ENCODE measurements around the gene AKAP6.
A peak's percentile ranks its signal among the peaks of the same experiment; 100 is the strongest.

AKAP6 gene

DNA sequence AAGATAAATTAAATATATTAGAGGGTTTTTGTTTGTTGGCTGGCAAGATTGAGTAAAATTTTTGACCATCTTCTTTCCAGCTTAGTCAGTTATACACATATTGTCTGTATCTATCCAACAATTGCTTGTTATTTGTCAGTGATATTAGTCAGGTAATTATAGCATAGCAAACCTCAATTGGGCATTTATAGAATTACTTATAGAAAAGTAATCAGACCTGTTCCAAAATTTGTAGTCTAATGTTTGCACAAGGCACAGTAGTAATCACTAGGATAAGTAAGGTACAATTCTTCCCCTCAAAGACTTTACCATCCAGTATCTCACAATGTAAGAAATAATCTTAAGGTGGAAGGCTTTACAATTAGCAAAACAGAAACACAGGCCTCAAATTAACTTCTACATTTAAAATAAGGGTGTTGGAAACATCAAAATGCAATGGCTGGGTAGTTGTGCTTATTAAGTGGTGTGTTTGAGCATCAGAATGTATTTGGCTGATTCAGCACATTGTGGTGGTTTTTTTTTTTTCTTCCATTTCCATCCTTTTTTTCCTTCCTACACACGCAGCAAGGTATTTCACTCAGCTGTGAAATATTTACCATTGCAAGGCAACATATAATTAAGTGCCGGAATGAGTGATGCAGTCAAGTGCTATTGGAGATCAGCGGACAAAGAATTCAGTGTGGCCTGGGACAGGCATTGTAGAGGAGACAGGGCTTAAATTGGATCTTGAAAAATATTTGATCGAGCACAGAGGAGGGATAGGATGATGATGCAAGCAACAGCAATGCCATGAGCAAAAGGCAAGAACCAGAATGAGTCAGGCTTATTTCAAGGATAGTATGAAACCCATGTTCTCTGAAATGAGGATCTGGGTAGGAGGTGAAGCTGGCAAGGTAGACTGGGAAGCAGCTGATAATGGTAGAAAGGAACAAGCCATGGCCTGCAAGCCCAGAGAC, 178.2 kb downstream of the AKAP6 start:
- TF ChIP-seq, protein P1, sequence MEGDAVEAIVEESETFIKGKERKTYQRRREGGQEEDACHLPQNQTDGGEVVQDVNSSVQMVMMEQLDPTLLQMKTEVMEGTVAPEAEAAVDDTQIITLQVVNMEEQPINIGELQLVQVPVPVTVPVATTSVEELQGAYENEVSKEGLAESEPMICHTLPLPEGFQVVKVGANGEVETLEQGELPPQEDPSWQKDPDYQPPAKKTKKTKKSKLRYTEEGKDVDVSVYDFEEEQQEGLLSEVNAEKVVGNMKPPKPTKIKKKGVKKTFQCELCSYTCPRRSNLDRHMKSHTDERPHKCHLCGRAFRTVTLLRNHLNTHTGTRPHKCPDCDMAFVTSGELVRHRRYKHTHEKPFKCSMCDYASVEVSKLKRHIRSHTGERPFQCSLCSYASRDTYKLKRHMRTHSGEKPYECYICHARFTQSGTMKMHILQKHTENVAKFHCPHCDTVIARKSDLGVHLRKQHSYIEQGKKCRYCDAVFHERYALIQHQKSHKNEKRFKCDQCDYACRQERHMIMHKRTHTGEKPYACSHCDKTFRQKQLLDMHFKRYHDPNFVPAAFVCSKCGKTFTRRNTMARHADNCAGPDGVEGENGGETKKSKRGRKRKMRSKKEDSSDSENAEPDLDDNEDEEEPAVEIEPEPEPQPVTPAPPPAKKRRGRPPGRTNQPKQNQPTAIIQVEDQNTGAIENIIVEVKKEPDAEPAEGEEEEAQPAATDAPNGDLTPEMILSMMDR (IDR thresholded peaks at IDR 0.05; ENCODE audit: low read depth, low read length): no peak
- H3K4me3 ChIP-seq (ENCODE audit: low read depth, low read length): no peak overlapping the region

DNA sequence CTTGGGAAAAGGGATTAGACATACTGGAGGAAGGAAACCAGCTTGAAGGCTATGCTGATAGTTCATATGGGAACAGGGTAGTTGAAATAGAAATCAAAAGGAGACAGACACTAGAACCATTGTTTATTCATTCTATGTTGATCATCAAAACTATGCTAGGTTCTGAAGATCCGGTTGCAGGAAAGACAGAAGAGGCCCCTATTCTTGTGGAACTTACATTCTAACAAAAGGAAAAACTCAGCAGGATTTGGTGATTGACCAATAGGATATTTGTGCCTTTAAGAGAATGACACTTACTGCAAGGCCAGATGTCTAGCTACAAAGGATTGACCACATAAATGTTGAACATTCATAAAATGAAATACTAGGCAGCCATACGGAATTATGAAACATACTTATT, 179.2 kb downstream of the AKAP6 start:
- TF ChIP-seq, protein P1 (IDR thresholded peaks at IDR 0.05; ENCODE audit: low read depth, low read length): no peak

DNA sequence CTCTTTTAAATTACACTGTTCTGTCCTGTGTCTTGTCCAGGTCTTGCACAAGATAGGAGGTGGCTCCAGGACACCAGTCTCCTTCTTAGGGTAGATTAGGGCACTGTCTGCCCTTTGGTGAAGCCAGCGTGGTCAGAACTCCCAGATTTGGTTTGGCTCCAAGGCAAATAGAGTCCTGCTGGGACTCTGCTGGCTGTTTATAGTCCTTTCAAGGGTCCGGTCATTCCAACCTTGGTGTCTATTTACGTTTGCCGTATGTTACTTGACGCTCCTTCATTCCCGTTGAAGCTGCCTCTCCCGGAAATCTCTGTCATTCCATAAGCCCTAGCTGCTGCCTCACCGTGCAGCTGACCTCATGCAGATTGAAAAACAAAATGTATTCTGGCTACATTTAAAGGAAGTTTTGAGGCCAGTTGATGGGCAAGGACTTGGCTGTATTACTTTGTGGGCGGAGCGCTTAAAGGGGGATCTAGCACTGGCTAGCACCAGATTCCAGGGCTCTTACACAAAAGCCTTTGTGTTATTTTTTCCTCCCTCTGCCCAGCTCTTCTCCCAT, 180.6 kb downstream of the AKAP6 start:
- TF ChIP-seq, protein P1 (IDR thresholded peaks at IDR 0.05; ENCODE audit: low read depth, low read length): no peak
- 0 out of 2 replicates have a peak overlapping the region, but pooled peaks have one; percentile 19 for H3K4me3 ChIP-seq (ENCODE audit: low read depth, low read length)

More for the DNA sequence above, 179.2 kb downstream of the AKAP6 start:
- no peak overlapping the region for H3K4me3 ChIP-seq (ENCODE audit: low read depth, low read length)

DNA sequence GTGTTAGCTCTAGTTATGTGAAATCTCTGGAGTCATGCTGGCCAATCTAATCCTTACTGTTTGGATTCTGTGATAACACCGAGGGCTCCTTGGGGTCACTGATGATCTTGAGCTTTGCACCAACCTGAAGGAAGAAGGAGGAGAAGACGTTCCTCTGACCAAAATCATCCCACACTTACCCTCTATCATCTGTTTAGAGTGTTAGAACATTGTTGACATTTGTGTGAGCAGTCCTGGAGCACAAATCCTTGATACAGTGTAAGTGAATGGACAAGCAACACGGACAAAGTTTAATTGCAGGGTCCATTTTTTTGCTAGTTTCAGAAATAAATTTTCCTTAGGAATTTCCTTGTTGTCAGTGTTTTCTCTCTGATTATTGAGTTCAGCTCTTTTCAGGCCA, 181.7 kb downstream of the AKAP6 start:
- H3K4me3 ChIP-seq (ENCODE audit: low read depth, low read length): no peak overlapping the region
- TF ChIP-seq, protein P1 (IDR thresholded peaks at IDR 0.05; ENCODE audit: low read depth, low read length): no peak

DNA sequence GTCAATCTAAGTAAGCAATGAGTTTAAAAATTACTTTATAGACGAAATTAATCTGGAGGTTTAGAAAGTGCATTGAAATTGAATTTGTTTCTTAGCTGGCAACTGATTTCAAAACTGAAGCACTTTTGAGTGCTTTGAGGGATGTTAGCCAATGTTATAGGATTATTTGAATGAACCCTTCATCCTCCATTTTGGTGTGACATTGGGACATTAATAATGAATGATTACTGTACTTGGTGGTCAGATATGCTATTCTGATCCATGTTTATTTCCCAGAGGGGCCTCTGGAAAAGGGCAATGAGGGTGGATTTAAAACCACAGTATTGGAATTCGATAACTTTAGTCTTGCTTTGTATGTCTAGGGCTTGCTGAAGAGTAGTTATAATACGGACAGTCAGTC, 183.2 kb downstream of the AKAP6 start:
- TF ChIP-seq, protein P1 (IDR thresholded peaks at IDR 0.05; ENCODE audit: low read depth, low read length): no peak
- no peak overlapping the region for H3K4me3 ChIP-seq (ENCODE audit: low read depth, low read length)

DNA sequence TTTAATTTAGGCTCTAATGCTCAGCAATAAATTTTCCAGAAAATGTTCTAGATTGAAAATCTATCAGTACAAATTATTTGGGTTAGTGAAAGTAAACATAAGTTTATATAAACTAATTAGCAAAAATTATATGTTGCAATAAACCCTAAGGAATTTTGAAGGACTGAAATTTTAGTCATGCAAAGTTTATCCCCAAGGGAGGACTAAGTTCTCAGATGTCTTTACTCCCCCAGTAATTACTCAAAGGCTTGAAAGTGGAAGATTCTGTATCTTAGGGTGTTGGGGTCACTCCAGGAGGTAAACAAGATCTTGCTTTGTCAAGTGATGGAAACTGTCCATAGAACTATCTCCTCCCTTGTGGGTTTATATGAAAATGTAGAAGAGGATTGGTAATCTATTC, 183.7 kb downstream of the AKAP6 start:
- H3K4me3 ChIP-seq (ENCODE audit: low read depth, low read length): no peak overlapping the region
- TF ChIP-seq, protein P1 (IDR thresholded peaks at IDR 0.05; ENCODE audit: low read depth, low read length): no peak

DNA sequence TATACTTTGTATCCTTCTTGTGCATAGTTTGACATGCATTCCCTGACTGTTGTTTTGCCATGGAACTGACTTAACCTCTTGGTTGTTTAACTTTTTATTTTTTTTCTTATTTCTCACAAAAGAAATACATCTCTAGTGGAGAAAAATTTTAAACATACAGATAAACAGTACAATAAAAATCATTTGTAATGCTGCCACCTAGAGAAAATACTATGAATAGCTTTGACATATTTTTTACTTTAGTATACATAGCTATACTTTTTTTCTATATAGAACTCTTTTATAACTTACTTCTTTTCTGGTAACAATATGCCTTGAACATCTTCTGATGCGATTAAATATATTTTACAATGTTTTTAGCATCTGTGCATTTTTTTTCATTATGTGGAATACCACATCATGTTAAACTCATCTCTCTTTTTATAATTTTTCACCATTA, 184.5 kb downstream of the AKAP6 start:
- H3K4me3 ChIP-seq (ENCODE audit: low read depth, low read length): no peak overlapping the region
- TF ChIP-seq, protein P1 (IDR thresholded peaks at IDR 0.05; ENCODE audit: low read depth, low read length): no peak
